Peyer's patch (tissue), 4 donors: ENCODE data around the gene HRH3. TPM values are rescaled to one million over a fixed set of nuclear protein-coding genes. Genes with fewer than 3 reads are reported as not detected.

Experiments
- DNase-seq, 3 donors: peaks; one replicate each; pipeline ENCODE4 v3.0.0-alpha.2; 2017 to 2019
- H3K27ac ChIP-seq, 4 donors: fragments of 200-600 bp; sonication (generic); one replicate each; pipeline ENCODE4 v1.5.1; 2016 to 2019
- H3K27me3 ChIP-seq, 2 donors: fragments of 200-600 bp; sonication (generic); one replicate each; pipeline ENCODE4 v1.5.1; 2019
- H3K36me3 ChIP-seq, 3 donors: fragments of 200-600 bp; sonication (generic); one replicate each; pipeline ENCODE4 v1.5.1; 2016 to 2019
- H3K4me1 ChIP-seq, 4 donors: fragments of 200-600 bp; sonication (generic); one replicate each; pipeline ENCODE4 v1.5.1; 2016 to 2019
- H3K4me3 ChIP-seq, 4 donors: fragments of 200-600 bp; sonication (generic); 1 replicate in 3 of 4; 2 replicates in 1 of 4; pipeline ENCODE4 v1.5.1; 2016 to 2019; ENCODE audit warnings: mild to moderate bottlenecking in 1 of 4
- H3K9me3 ChIP-seq, 4 donors: fragments of 200-600 bp; sonication (generic); one replicate each; pipeline ENCODE4 v1.5.1; 2016 to 2019; ENCODE audit warnings: mild to moderate bottlenecking in 1 of 4
- CTCF ChIP-seq, 6 experiments: fragments of 450-650 bp in 4 of 6; fragments of 200-600 bp in 2 of 6; sonication (generic) in 1 of 6; IDR thresholded peaks; one replicate each; pipeline ENCODE4 v1.5.1; 2017 to 2019; ENCODE audit warnings: antibody characterized with exemption in 6 of 6, mild to moderate bottlenecking in 3 of 6, moderate library complexity in 1 of 6
- POLR2A ChIP-seq, 2 donors: fragments of 450-650 bp; IDR thresholded peaks; one replicate each; pipeline ENCODE4 v1.5.1; 2017; ENCODE audit warnings: antibody characterized with exemption in 2 of 2, mild to moderate bottlenecking in 2 of 2, moderate library complexity in 2 of 2
- total RNA-seq, 4 donors: library from RNA; depleted of rRNA; stranded (reverse); fragments of >200 nt; gene quantifications; one replicate each; pipeline ENCODE4 v1.1.0, GENCODE V29; 2016

Gene HRH3
- total RNA-seq, 4 donors from 2014 or later, result 0.27 TPM; not detected in 3

GRCh38 chr20:62197801-62198200, 22.3 kb downstream of the HRH3 start:
- no peak overlapping the region for H3K4me3 ChIP-seq
- peaks cover 0 to 12% (median 0%) of the 10 kb centered on the region in 4 donors for H3K4me1 ChIP-seq
- no peaks in the 10 kb centered on the region for H3K9me3 ChIP-seq
- no peak for TF ChIP-seq POLR2A (IDR thresholded peaks at IDR 0.05)
- no peak for TF ChIP-seq CTCF (IDR thresholded peaks at IDR 0.05)
- H3K27me3 ChIP-seq, result no peaks in the 10 kb centered on the region
- H3K27ac ChIP-seq, result no peak overlapping the region
- H3K36me3 ChIP-seq, result peaks cover 0 to 84% (median 0%) of the 10 kb centered on the region in 3 donors
- DNase-seq, result peak in 1 of 3 donors; percentile 22

- H3K27ac ChIP-seq, result no peak overlapping the region
- TF ChIP-seq POLR2A (IDR thresholded peaks at IDR 0.05) (no peak), CTCF (IDR thresholded peaks at IDR 0.05) (no peak)
- H3K9me3 ChIP-seq, result no peaks in the 10 kb centered on the region
- peaks cover 0 to 82% (median 0%) of the 10 kb centered on the region in 3 donors for H3K36me3 ChIP-seq
- DNase-seq, result no peak
- H3K4me3 ChIP-seq, result no peak overlapping the region
- H3K4me1 ChIP-seq, result peaks cover 0 to 11% (median 0%) of the 10 kb centered on the region in 4 donors
- H3K27me3 ChIP-seq, result no peaks in the 10 kb centered on the region
Observed at GRCh38 chr20:62197311-62197710, 22.8 kb downstream of the HRH3 start.

GRCh38 chr20:62196286-62196685, 23.8 kb downstream of the HRH3 start:
- DNase-seq, result peak in 1 of 3 donors; percentile 23
- TF ChIP-seq POLR2A (IDR thresholded peaks at IDR 0.05) (no peak), CTCF (IDR thresholded peaks at IDR 0.05) (no peak)
- Histone ChIP-seq H3K27ac (no peak overlapping the region), H3K36me3 (peaks cover 0 to 79% (median 0%) of the 10 kb centered on the region in 3 donors), H3K27me3 (no peaks in the 10 kb centered on the region), H3K9me3 (no peaks in the 10 kb centered on the region), H3K4me3 (no peak overlapping the region), H3K4me1 (peaks cover 0 to 5% (median 0%) of the 10 kb centered on the region in 4 donors)

- Histone ChIP-seq H3K36me3 (peaks cover 0 to 78% (median 0%) of the 10 kb centered on the region in 3 donors), H3K27me3 (no peaks in the 10 kb centered on the region), H3K9me3 (no peaks in the 10 kb centered on the region), H3K27ac (no peak overlapping the region), H3K4me3 (no peak overlapping the region), H3K4me1 (no peaks in the 10 kb centered on the region)
- no peak for TF ChIP-seq CTCF (IDR thresholded peaks at IDR 0.05)
- no peak for TF ChIP-seq POLR2A (IDR thresholded peaks at IDR 0.05)
- peak in 1 of 3 donors; percentile 16 for DNase-seq
Observed at GRCh38 chr20:62195736-62196135, 24.3 kb downstream of the HRH3 start.

GRCh38 chr20:62195075-62195405, 25.0 kb downstream of the HRH3 start:
- Histone ChIP-seq H3K4me3 (no peak overlapping the region), H3K27ac (no peak overlapping the region), H3K27me3 (no peaks in the 10 kb centered on the region), H3K4me1 (no peaks in the 10 kb centered on the region), H3K9me3 (no peaks in the 10 kb centered on the region), H3K36me3 (peaks cover 0 to 79% (median 0%) of the 10 kb centered on the region in 3 donors)
- no peak for TF ChIP-seq POLR2A (IDR thresholded peaks at IDR 0.05)
- no peak for TF ChIP-seq CTCF (IDR thresholded peaks at IDR 0.05)
- DNase-seq, result no peak
